ENCODE data around the gene TMEM150C. TPM values are rescaled to one million over a fixed set of nuclear protein-coding genes. Genes with fewer than 3 reads are reported as not detected.

TMEM150C gene
- polyA plus RNA-seq, 1 donor (not counting 4 experiments of a cell fraction or from before 2014, with no cell fraction given) = 0.07 TPM

DNA sequence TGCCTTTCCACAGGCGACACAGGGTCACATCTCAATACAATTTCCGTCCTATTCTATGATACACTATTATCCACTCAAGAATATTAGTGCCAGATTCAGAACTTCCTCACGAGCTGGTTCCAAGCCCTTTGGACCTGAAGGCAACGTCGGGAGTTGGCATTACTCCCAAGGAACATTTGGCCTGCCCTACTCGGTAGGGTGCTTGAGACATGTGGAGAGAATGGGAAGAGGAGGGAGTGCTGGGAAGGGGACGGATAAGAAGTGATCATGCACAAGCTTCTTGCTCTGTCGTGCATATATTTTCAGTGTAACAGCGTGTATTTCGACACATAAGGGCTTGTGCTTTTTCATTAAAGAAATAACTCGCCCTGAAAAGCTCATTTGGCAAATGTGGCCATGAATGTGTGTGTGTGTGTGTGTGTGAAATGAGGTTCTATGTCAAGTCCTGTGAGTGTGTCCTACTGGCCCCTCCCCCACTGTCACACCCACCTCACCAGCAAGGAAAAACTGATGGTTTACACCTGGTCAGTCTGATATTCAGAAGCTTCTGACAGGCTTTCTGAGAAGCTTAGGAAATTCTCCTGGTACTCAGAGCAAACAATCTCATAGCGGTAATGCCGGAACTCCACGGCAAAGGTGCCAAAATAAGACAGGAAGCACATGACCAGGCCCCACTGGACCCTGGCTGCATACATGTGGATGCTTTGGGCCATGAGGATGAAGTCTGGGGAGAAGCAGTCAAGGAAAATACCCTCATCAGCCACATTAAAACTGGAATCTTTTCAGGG lies 76.6 kb downstream of the TMEM150C start:
- H3K36me3 ChIP-seq (ENCODE audit: control insufficient read depth in 2 of 2, extremely low read depth in 1 of 2, insufficient read depth in 2 of 2, low read length in 2 of 2) = peaks cover 0 to 5% of the 10 kb centered on the region in 2 experiments
- H3K4me2 ChIP-seq (ENCODE audit: control insufficient read depth, extremely low read depth, insufficient read depth, low read depth, low read length) = no peak overlapping the region
- H3K9ac ChIP-seq (ENCODE audit: control insufficient read depth, extremely low read depth, insufficient read depth, low read length) = no peak overlapping the region
- dilution Hi-C loops (cut with MboI; ENCODE audit: extremely low pct_ligation_motif_present, low sequenced_read_pairs) = no loop called here
- H3K27me3 ChIP-seq (ENCODE audit: control insufficient read depth, extremely low read depth, insufficient read depth, low read length) = no peaks in the 10 kb centered on the region
- FAIRE-seq (no peak), DNase-seq (ENCODE audit: low read depth, low spot score) (no peak)
- no peaks in the 10 kb centered on the region for H3K79me2 ChIP-seq (ENCODE audit: control insufficient read depth, insufficient read depth, low read length)
- H2AFZ ChIP-seq (ENCODE audit: control insufficient read depth, low read length) = no peak overlapping the region
- H3K4me1 ChIP-seq (ENCODE audit: control insufficient read depth, extremely low read depth, insufficient read depth, low read length) = peaks cover 11% of the 10 kb centered on the region
- no peak overlapping the region for H3K4me3 ChIP-seq (ENCODE audit: control insufficient read depth in 2 of 3, extremely low read depth in 1 of 3, insufficient read depth in 2 of 3, low read depth in 1 of 3, low read length in 3 of 3)
- no peaks in the 10 kb centered on the region for H4K20me1 ChIP-seq (ENCODE audit: control insufficient read depth, extremely low read depth, insufficient read depth, low read length)
- TF ChIP-seq, protein P1, sequence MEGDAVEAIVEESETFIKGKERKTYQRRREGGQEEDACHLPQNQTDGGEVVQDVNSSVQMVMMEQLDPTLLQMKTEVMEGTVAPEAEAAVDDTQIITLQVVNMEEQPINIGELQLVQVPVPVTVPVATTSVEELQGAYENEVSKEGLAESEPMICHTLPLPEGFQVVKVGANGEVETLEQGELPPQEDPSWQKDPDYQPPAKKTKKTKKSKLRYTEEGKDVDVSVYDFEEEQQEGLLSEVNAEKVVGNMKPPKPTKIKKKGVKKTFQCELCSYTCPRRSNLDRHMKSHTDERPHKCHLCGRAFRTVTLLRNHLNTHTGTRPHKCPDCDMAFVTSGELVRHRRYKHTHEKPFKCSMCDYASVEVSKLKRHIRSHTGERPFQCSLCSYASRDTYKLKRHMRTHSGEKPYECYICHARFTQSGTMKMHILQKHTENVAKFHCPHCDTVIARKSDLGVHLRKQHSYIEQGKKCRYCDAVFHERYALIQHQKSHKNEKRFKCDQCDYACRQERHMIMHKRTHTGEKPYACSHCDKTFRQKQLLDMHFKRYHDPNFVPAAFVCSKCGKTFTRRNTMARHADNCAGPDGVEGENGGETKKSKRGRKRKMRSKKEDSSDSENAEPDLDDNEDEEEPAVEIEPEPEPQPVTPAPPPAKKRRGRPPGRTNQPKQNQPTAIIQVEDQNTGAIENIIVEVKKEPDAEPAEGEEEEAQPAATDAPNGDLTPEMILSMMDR (optimal IDR thresholded peaks at IDR 0.05 in 1 of 3, IDR thresholded peaks at IDR 0.05 in 1 of 3, conservative IDR thresholded peaks at IDR 0.05 in 1 of 3; ENCODE audit: extremely low read depth in 1 of 3, insufficient read depth in 2 of 3, low read length in 3 of 3) = no peak
- TF ChIP-seq EZH2 (IDR thresholded peaks at IDR 0.05; ENCODE audit: low read length) = no peak
- H3K9me3 ChIP-seq (ENCODE audit: control insufficient read depth, low read depth, low read length) = no peaks in the 10 kb centered on the region
- H3K27ac ChIP-seq (ENCODE audit: control insufficient read depth, insufficient read depth, low read length) = no peak overlapping the region
- H3K9me1 ChIP-seq (ENCODE audit: control insufficient read depth, extremely low read depth, insufficient read depth, low read length) = no peaks in the 10 kb centered on the region

- Histone ChIP-seq H3K9me3 (ENCODE audit: control insufficient read depth, low read depth, low read length) (no peaks in the 10 kb centered on the region), H3K9me1 (ENCODE audit: control insufficient read depth, extremely low read depth, insufficient read depth, low read length) (no peaks in the 10 kb centered on the region), H3K27ac (ENCODE audit: control insufficient read depth, insufficient read depth, low read length) (no peak overlapping the region), H3K27me3 (ENCODE audit: control insufficient read depth, extremely low read depth, insufficient read depth, low read length) (no peaks in the 10 kb centered on the region), H3K9ac (ENCODE audit: control insufficient read depth, extremely low read depth, insufficient read depth, low read length) (no peak overlapping the region), H3K4me1 (ENCODE audit: control insufficient read depth, extremely low read depth, insufficient read depth, low read length) (peaks cover 11% of the 10 kb centered on the region), H3K79me2 (ENCODE audit: control insufficient read depth, insufficient read depth, low read length) (no peaks in the 10 kb centered on the region), H2AFZ (ENCODE audit: control insufficient read depth, low read length) (no peak overlapping the region), H3K4me3 (ENCODE audit: control insufficient read depth in 2 of 3, extremely low read depth in 1 of 3, insufficient read depth in 2 of 3, low read depth in 1 of 3, low read length in 3 of 3) (no peak overlapping the region), H3K4me2 (ENCODE audit: control insufficient read depth, extremely low read depth, insufficient read depth, low read depth, low read length) (no peak overlapping the region), H3K36me3 (ENCODE audit: control insufficient read depth in 2 of 2, extremely low read depth in 1 of 2, insufficient read depth in 2 of 2, low read length in 2 of 2) (peaks cover 0 to 5% of the 10 kb centered on the region in 2 experiments), H4K20me1 (ENCODE audit: control insufficient read depth, extremely low read depth, insufficient read depth, low read length) (no peaks in the 10 kb centered on the region)
- DNase-seq (ENCODE audit: low read depth, low spot score) (no peak), FAIRE-seq (no peak)
- no peak for TF ChIP-seq EZH2 (IDR thresholded peaks at IDR 0.05; ENCODE audit: low read length)
- dilution Hi-C loops (cut with MboI; ENCODE audit: extremely low pct_ligation_motif_present, low sequenced_read_pairs) = no loop called here
Measured at GRCh38 chr4:82482387-82482786, 79.4 kb downstream of the TMEM150C start.
